ENCODE data around the gene PPP2R3B.

PPP2R3B gene

DNA sequence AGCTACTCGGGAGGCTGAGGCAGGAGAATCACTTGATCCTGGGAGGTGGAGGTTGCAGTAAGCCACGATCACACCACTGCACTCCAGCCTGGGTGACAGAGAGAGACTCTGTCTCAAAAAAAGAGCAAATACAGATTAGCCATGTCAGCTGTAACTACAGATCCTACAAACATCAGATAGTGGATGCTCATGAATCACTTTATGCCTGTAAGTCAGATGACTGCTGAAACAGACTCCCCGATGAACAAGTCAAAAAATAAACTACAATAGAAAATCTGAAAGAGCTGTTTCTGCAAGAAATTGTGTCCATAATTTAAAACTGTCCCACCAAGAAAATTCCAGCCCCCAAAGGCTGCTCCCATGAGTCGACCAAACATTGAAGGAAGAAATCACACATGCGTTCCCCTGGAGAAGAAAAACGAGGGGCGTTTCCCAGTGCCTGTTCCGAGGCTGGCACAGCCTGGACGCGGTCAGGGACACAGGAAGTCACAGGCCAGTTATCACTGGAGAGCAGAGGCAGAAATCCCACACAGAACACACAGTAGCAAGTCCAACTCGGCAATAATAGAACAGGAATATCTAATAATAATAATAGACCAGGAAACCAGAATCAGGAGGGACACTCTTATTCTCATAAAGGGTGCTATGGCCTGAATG, 38.1 kb downstream of the PPP2R3B start:
- Histone ChIP-seq H3K4me2 (ENCODE audit: low read length) (no peak overlapping the region), H3K36me3 (replicated peaks; ENCODE audit: low read depth, low read length) (peaks cover 35% of the 10 kb centered on the region), H3K9me3 (ENCODE audit: insufficient read depth, low read length) (no peaks in the 10 kb centered on the region), H3K9ac (ENCODE audit: low read length) (no peak overlapping the region), H3K27me3 (ENCODE audit: low read depth, low read length) (no peaks in the 10 kb centered on the region), H3K4me1 (ENCODE audit: low read length) (no peaks in the 10 kb centered on the region), H4K20me1 (ENCODE audit: insufficient read depth, low read length) (no peaks in the 10 kb centered on the region), H2AFZ (ENCODE audit: low read depth, low read length) (no peak overlapping the region), H3K27ac (ENCODE audit: low read length) (no peak overlapping the region), H3K4me3 (ENCODE audit: low read length) (no peak overlapping the region), H3K79me2 (ENCODE audit: low read length) (no peaks in the 10 kb centered on the region; the same call in 1 of the 2 replicates)
- TF ChIP-seq EZH2phosphoT487 (IDR thresholded peaks at IDR 0.05; ENCODE audit: low read depth) (no peak), CTCF (IDR thresholded peaks at IDR 0.05; ENCODE audit: low read depth, low read length) (no peak)

DNA sequence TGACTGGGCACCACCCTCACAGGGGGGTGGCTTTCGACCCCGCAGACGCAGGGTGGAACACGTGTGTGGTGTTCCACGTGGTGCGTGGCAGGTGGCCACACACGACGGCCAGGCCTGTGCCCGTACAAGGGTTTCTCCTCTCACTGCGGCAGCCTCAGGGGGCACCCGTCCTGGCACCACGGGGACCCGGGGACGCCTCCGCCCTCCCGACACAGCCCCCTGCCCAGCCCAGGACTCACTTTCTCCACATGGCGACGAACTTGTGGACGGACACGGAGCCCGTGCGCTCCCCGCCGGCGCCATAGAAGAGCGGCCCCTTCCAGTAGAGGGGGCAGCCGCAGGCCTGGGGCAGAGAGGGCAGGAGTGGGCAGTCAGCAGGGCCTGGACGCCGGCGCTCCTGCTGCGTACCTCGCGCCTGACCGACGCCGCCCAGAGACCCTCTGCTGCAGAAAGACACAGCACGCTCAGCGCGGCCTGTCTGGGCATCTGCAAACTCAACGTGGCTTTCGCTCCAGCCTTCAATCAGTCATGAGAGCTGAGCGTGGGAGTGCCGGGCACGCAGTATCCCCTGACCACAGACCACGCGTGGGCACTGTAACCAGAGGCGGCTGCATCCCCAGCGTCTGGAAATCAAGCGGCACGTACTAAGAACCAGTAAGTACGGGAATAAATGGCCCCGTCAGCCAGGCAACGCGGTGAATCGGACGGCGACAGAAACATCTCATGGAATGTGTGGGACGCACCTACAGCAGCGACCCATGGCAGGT, 39.2 kb downstream of the PPP2R3B start:
- TF ChIP-seq CTCF (IDR thresholded peaks at IDR 0.05; ENCODE audit: low read depth, low read length) (no peak), EZH2phosphoT487 (IDR thresholded peaks at IDR 0.05; ENCODE audit: low read depth) (no peak)
- Histone ChIP-seq H3K4me1 (ENCODE audit: low read length) (no peaks in the 10 kb centered on the region), H3K4me3 (ENCODE audit: low read length) (no peak overlapping the region), H3K36me3 (replicated peaks; ENCODE audit: low read depth, low read length) (peaks cover 32% of the 10 kb centered on the region), H3K4me2 (ENCODE audit: low read length) (no peak overlapping the region), H3K27me3 (ENCODE audit: low read depth, low read length) (no peaks in the 10 kb centered on the region), H3K27ac (ENCODE audit: low read length) (no peak overlapping the region), H3K9me3 (ENCODE audit: insufficient read depth, low read length) (no peaks in the 10 kb centered on the region), H3K79me2 (ENCODE audit: low read length) (no peaks in the 10 kb centered on the region; the same call in 1 of the 2 replicates), H2AFZ (ENCODE audit: low read depth, low read length) (no peak overlapping the region), H4K20me1 (ENCODE audit: insufficient read depth, low read length) (no peaks in the 10 kb centered on the region), H3K9ac (ENCODE audit: low read length) (no peak overlapping the region)

DNA sequence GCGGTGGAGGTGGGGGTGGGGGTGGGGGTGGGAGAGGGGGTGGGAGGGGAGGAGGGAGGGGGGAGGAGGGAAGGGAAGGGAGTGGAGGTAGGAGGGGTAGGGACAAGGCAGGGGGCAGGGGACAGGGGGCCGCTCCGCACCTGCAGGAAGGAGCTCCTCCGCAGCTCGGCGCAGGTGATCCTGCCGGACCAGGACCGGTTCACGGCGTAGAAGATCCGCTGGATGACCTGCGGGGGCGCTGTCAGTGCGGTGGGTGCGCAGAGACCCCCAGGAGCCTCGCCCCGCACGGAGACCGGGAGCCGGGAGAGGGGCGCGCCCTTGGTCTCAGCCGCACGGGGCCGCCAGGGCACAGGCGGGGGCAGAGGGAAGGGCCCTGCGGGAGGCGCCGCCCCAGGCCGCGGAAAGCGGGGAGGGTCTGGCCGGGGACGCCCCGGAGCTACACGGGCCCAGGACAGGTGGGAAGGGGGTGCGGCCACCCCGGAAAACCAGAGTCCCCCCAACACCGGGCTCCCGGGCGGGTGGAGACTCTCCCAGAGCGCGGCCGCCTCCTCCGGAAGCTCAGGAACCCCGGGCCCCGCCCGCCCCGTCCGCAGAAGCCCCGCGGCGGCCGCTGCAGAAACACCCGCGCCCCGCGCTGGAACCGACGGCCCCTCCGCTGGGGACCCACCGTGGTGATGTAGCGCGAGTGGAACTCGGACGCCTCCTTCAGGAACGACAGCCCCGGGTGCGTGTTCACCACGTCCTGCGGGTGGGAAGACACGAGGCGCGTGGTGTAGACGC, 40.5 kb downstream of the PPP2R3B start:
- H2AFZ ChIP-seq (ENCODE audit: low read depth, low read length): no peak overlapping the region
- H3K4me3 ChIP-seq (ENCODE audit: low read length): no peak overlapping the region
- H3K4me1 ChIP-seq (ENCODE audit: low read length): no peaks in the 10 kb centered on the region
- TF ChIP-seq EZH2phosphoT487 (IDR thresholded peaks at IDR 0.05; ENCODE audit: low read depth): no peak
- no peak for TF ChIP-seq CTCF (IDR thresholded peaks at IDR 0.05; ENCODE audit: low read depth, low read length)
- H3K36me3 ChIP-seq (replicated peaks; ENCODE audit: low read depth, low read length): peaks cover 40% of the 10 kb centered on the region
- no peak overlapping the region for H3K27ac ChIP-seq (ENCODE audit: low read length)
- no peak overlapping the region for H3K4me2 ChIP-seq (ENCODE audit: low read length)
- no peak overlapping the region for H3K9ac ChIP-seq (ENCODE audit: low read length)
- H3K9me3 ChIP-seq (ENCODE audit: insufficient read depth, low read length): no peaks in the 10 kb centered on the region
- no peaks in the 10 kb centered on the region for H3K27me3 ChIP-seq (ENCODE audit: low read depth, low read length)
- H4K20me1 ChIP-seq (ENCODE audit: insufficient read depth, low read length): no peaks in the 10 kb centered on the region
- H3K79me2 ChIP-seq (ENCODE audit: low read length): no peaks in the 10 kb centered on the region; the same call in 1 of the 2 replicates
